HepG2 (cell line): ENCODE measurements around the gene ARL3. TPM values are rescaled to one million over a fixed set of nuclear protein-coding genes. Genes with fewer than 3 reads are reported as not detected.

Source experiments
- polyA plus RNA-seq, 8 experiments: library from polyadenylated mRNA; depleted of rRNA in 3 of 8; stranded (reverse) in 7 of 8; unstranded in 1 of 8; fragments of >200 nt; fragmentation: Illumina TruSeq in 4 of 8; extraction: Trizol in 4 of 8; gene quantifications; 2 replicates each; pipeline versions ENCODE4 v1.2.1 to v1.2.3, GENCODE V29; 2011 to 2016; ENCODE audit warnings: low read depth in 4 of 8, missing spikeins in 1 of 8, mixed read lengths in 1 of 8; ENCODE audit not compliant: insufficient read depth in 1 of 8
- total RNA-seq, 5 experiments: library from RNA; depleted of rRNA; stranded (reverse); fragments of >200 nt; fragmentation: Illumina TruSeq; extraction: Trizol; gene quantifications; 2 replicates each; pipeline ENCODE4 v1.2.3, GENCODE V29; 2016; ENCODE audit warnings: low read depth in 1 of 5

The ARL3 gene
- total and polyA plus RNA-seq, 2 of the 13 experiments (the other 11 are each of a cell fraction or from before 2014, with no cell fraction given) = 5.2 to 6.6 TPM

Other genes with a start within 250 kb of the ARL3 start
- 62.8 and 69.4 TPM in 2 replicates for gene ACTR1A, start 211.7 kb downstream of the ARL3 start, total RNA-seq (2016; rRNA removed; fragmentation: Illumina TruSeq; extraction: Trizol)
- 59.6 and 75.9 TPM in 2 replicates for gene ACTR1A, start 211.7 kb downstream of the ARL3 start, polyA plus RNA-seq (2011; rRNA removed)
- 2.9 and 4.0 TPM in 2 replicates for gene SUFU, start 210.4 kb downstream of the ARL3 start, total RNA-seq (2016; rRNA removed; fragmentation: Illumina TruSeq; extraction: Trizol)
- gene SUFU, start 210.4 kb downstream of the ARL3 start, polyA plus RNA-seq (2011; rRNA removed) = 5.5 and 6.7 TPM in 2 replicates
- gene TRIM8, start 69.9 kb downstream of the ARL3 start, total RNA-seq (2016; rRNA removed; fragmentation: Illumina TruSeq; extraction: Trizol) = 38.9 and 39.8 TPM in 2 replicates
- 66.5 and 84.1 TPM in 2 replicates for gene TRIM8, start 69.9 kb downstream of the ARL3 start, polyA plus RNA-seq (2011; rRNA removed)
- gene SFXN2, start 239 bp upstream of the ARL3 start, total RNA-seq (2016; rRNA removed; fragmentation: Illumina TruSeq; extraction: Trizol) = 20.6 and 21.1 TPM in 2 replicates
- gene SFXN2, start 239 bp upstream of the ARL3 start, polyA plus RNA-seq (2011; rRNA removed) = 12.8 and 13.2 TPM in 2 replicates
- 8.3 and 11.6 TPM in 2 replicates for gene WBP1L, start 29.6 kb upstream of the ARL3 start, total RNA-seq (2016; rRNA removed; fragmentation: Illumina TruSeq; extraction: Trizol)
- gene WBP1L, start 29.6 kb upstream of the ARL3 start, polyA plus RNA-seq (2011; rRNA removed) = 12.3 and 14.9 TPM in 2 replicates
- gene CYP17A1, start 123.0 kb upstream of the ARL3 start, total RNA-seq (2016; rRNA removed; fragmentation: Illumina TruSeq; extraction: Trizol) = 0.13 and 0.14 TPM in 2 replicates
- 1.1 and 3.5 TPM in 2 replicates for gene CYP17A1, start 123.0 kb upstream of the ARL3 start, polyA plus RNA-seq (2011; rRNA removed)
- gene BORCS7, start 139.9 kb upstream of the ARL3 start, total RNA-seq (2016; rRNA removed; fragmentation: Illumina TruSeq; extraction: Trizol) = 23.8 and 28.8 TPM in 2 replicates
- 29.4 and 33.6 TPM in 2 replicates for gene BORCS7, start 139.9 kb upstream of the ARL3 start, polyA plus RNA-seq (2011; rRNA removed)
- gene AS3MT, start 155.1 kb upstream of the ARL3 start, total RNA-seq (2016; rRNA removed; fragmentation: Illumina TruSeq; extraction: Trizol) = 17.4 and 27.3 TPM in 2 replicates
- gene AS3MT, start 155.1 kb upstream of the ARL3 start, polyA plus RNA-seq (2011; rRNA removed) = 8.3 and 8.7 TPM in 2 replicates
- 3.4 and 9.0 TPM in 2 replicates for gene CNNM2, start 203.9 kb upstream of the ARL3 start, total RNA-seq (2016; rRNA removed; fragmentation: Illumina TruSeq; extraction: Trizol)
- gene CNNM2, start 203.9 kb upstream of the ARL3 start, polyA plus RNA-seq (2011; rRNA removed) = 7.1 and 9.2 TPM in 2 replicates